AG09309 (cell line): Measurements from ENCODE around the gene STUM.

Source experiments
- DNase-seq: peaks from one replicate; pipeline ENCODE4 v3.0.0-alpha.2; 2010; ENCODE audit warnings: low read depth
- H3K4me3 ChIP-seq: 2 replicates; pipeline ENCODE4 v1.5.1; 2011; ENCODE audit warnings: mild to moderate bottlenecking, low read depth, low read length, moderate library complexity; ENCODE audit not compliant: control insufficient read depth
- TF ChIP-seq, protein P1 (sequence below): IDR thresholded peaks from 2 replicates; pipeline ENCODE4 v1.5.1; 2011; ENCODE audit warnings: mild to moderate bottlenecking, low read depth, low read length, inconsistent platforms; ENCODE audit not compliant: insufficient read depth, control insufficient read depth; ENCODE audit errors: missing control alignments

Gene STUM

DNA sequence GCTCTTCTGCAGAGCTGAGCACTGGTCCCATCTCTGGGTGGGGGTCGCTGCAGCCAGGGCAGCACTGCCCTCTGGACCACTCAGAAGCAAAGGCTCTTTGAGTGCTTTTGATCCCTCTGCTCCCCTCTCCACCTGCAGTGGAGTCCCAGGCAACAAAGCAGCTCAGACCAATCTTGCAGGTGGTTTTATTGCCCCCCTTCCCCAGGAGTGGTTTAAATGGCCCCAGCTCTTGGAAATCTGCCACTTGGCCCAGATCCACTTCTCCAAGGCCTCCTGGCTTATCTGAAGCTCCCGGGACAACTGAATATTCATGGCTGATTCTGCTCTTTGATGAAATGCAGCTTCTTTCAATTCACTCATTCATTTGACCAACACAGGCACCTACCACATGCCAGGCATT is 2.7 kb downstream of the STUM start:
- no peak for DNase-seq
- TF ChIP-seq, protein P1, sequence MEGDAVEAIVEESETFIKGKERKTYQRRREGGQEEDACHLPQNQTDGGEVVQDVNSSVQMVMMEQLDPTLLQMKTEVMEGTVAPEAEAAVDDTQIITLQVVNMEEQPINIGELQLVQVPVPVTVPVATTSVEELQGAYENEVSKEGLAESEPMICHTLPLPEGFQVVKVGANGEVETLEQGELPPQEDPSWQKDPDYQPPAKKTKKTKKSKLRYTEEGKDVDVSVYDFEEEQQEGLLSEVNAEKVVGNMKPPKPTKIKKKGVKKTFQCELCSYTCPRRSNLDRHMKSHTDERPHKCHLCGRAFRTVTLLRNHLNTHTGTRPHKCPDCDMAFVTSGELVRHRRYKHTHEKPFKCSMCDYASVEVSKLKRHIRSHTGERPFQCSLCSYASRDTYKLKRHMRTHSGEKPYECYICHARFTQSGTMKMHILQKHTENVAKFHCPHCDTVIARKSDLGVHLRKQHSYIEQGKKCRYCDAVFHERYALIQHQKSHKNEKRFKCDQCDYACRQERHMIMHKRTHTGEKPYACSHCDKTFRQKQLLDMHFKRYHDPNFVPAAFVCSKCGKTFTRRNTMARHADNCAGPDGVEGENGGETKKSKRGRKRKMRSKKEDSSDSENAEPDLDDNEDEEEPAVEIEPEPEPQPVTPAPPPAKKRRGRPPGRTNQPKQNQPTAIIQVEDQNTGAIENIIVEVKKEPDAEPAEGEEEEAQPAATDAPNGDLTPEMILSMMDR = no peak
- H3K4me3 ChIP-seq = no peak overlapping the region

DNA sequence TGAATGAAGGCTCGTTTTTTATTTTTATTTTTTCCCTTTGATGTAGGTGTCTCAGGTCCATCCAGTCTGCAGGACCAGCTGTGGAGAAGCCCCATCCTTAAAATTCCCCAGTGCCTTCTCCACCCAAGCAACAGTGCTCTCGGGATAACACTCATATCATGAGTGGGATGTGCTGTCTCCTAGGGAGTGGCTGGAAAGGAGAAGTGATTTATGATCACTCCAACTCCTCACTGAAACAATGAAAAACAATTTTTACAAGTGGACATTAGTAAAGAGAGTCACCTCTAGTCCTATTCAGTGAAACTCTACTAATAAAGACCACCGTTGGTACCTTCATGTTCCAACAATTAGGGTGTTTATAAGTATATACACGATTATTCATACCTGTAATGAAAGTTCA is 3.5 kb downstream of the STUM start:
- no peak for DNase-seq
- no peak overlapping the region for H3K4me3 ChIP-seq
- TF ChIP-seq, protein P1 = no peak

DNA sequence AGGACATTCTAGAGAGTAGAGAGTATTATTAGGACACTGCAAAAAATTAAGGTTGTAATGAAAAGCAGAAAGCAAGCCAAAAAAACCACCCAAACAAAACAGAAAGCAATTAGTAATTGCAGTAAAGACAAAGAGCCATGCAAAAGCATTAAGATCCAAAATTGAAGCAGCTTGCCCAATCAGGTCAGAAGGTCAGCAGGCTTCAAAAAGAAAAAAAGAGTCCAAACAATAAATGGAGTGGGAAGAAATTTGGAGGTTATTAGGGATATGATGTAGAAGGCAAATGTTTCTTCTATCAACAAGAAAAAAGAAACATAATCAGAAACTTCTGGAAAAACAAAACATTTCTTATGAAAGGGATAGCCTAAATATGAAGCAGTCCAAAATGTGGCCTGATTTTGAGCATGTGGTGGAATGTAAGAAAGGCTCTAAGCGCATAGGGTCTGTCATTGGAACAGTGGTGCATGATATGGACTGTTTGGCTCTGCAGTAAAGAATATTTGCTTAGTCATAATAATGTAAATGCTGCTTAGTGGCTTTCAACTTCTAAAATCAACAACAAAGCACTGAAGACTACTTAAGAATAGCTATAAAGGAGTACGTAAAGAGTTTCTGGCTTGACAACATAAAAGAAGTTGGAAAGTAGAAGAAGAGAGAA is 4.8 kb downstream of the STUM start:
- TF ChIP-seq, protein P1 = no peak
- no peak overlapping the region for H3K4me3 ChIP-seq
- DNase-seq = no peak

DNA sequence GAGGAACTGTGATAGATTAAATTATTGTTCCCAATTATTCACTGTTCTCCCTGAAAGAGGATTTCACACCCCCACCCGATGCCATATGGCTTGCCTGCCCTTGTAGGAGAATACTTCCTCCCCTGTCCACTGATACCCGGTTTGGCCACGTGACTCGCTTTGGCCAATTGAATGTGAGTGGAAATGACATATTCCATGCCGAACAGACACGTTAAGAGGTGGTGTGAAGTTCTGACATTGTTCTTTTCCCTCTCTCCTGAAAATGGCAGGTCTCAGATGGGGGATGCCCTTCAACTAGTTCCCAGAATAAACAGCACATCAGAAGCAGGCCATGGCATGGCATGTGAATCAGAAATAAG is 5.3 kb downstream of the STUM start:
- no peak for DNase-seq
- H3K4me3 ChIP-seq = no peak overlapping the region
- TF ChIP-seq, protein P1 = no peak

DNA sequence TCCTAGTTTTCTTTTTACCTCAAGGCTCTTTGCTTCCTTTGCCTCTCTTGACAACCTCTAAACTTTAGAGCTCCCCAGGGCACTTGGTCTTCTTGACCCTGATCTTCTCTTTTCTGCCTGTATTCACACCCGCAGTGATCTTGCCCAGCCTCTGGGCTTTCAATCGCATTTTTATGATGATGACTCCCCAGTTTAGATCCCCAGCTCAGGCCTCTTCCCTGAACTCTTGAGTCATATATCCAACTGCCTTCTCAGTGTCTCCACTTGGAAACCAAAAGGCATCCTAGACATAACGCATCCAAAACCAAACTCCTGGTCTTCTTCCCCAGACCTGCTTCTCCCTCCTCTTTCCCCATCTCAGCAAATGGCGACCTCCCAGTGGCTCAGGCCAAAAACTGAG is 6.5 kb downstream of the STUM start:
- TF ChIP-seq, protein P1 = no peak
- no peak for DNase-seq
- no peak overlapping the region for H3K4me3 ChIP-seq

DNA sequence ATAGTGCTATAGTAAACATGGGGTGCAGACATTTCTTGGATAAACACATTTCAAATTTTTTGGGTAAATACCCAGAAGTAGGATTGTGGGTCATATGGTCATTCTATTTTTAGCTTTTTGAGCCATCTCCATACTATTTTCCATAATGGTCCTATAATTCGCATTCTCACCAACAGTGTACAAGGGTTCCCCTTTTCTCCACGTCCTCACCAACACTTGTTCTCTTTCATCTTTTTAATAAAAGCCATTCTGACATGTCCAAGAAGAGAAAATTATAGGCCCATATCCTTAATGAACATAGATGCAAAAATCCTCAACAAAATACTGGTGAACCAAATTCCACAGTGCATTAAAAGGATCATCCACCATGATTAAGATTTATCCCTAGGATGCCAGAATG is 8.9 kb downstream of the STUM start:
- DNase-seq = no peak
- TF ChIP-seq, protein P1 = no peak
- H3K4me3 ChIP-seq = no peak overlapping the region
